SIG-M5 (cell line): Measurements from ENCODE around the gene PSEN1.
"Not testable (repeated sequence)": the region's sequence is repeated elsewhere in the genome, so short reads cannot be mapped to it uniquely, and the experiment has no call there.

Experiments used
- DNase-seq: peaks from one replicate; lab custom pipeline; 2025; lab: John Stamatoyannopoulos, UW

PSEN1 gene

GRCh38 chr14:73167727-73168126 lies 31.4 kb downstream of the PSEN1 start:
- no peak for DNase-seq

- no peak for DNase-seq
Observed at GRCh38 chr14:73168274-73168673, 32.0 kb downstream of the PSEN1 start.

GRCh38 chr14:73168691-73169090 lies 32.4 kb downstream of the PSEN1 start:
- no peak for DNase-seq

DNA sequence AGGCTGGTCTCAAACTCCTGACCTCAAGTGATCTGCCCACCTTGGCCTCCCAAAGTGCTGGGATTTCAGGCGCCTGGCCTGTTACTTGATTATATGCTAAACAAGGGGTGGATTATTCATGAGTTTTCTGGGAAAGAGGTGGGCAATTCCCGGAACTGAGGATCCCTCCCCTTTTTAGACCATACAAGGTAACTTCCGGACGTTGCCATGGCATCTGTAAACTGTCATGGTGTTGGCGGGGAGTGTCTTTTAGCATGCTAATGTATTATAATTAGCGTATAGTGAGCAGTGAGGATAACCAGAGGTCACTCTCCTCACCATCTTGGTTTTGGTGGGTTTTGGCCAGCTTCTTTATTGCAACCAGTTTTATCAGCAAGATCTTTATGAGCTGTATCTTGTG lies 33.5 kb downstream of the PSEN1 start:
- DNase-seq = not testable (repeated sequence)

DNA sequence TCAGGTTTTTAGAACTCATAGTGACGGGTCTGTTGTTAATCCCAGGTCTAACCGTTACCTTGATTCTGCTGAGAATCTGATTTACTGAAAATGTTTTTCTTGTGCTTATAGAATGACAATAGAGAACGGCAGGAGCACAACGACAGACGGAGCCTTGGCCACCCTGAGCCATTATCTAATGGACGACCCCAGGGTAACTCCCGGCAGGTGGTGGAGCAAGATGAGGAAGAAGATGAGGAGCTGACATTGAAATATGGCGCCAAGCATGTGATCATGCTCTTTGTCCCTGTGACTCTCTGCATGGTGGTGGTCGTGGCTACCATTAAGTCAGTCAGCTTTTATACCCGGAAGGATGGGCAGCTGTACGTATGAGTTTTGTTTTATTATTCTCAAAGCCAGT lies 34.4 kb downstream of the PSEN1 start:
- DNase-seq = no peak

GRCh38 chr14:73172500-73172899 lies 36.2 kb downstream of the PSEN1 start:
- DNase-seq = no peak

GRCh38 chr14:73173092-73173735 lies 36.9 kb downstream of the PSEN1 start:
- no peak for DNase-seq

DNA sequence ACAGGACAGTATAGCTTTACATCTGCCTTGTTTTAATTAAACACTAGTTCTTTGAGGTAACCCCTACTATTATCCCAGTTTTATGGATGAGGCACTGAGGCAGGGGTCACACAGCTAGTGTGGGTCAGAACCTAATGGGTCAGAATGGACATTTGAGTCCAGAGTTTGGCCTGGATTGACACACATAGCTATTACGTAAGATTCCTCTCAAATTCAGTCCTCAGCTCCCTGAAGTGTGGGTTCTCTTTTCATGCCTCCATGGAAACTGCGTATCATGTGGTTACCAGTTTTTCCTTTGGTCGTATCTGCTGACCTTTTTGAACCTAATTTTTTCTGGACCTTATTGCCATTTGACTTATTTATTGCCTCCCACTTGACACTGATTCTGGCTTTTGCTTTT lies 40.4 kb downstream of the PSEN1 start:
- no peak for DNase-seq

DNA sequence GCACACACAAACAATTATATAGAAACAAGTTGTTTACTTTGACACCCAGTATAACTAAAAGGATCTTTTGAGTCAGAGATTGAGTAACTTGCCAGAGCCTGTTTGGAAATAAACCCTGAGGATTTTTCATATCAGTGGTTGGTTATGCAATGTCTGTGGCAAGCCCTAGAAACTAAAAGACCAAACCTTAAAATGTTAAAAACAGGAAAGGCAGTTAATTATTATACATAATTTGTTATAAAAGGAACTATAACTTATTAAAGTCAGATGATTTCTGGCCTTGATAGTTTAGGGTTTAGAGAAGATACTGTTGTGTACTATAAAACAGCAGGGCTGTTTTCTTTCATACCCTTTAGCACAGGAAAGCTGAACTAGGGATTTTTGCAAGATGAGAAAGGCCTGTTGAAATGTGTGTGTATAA lies 44.1 kb downstream of the PSEN1 start:
- DNase-seq = no peak

- not testable (repeated sequence) for DNase-seq
Observed at GRCh38 chr14:73180969-73181368, 44.7 kb downstream of the PSEN1 start.

DNA sequence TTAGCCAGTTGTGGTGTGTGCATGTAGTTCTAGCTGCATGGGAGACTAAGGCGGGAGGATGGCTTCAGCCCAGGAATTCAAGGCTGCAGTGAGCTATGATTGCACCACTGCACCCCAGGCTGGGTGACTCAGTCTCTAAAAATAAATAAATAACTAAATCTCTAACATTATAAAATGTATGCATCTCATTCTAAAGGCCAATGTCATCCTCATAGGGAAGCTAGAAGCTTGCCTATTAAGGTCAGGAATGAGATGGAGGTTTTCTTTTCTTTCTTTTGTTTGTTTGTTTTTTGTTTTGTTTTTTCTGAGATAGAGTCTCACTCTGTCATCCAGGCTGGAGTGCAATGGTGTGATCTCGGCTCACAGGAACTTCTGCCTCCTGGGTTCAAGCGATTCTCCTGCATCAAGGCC lies 52.2 kb downstream of the PSEN1 start:
- DNase-seq = no peak

- DNase-seq = no peak
Observed at GRCh38 chr14:73189651-73190050, 53.3 kb downstream of the PSEN1 start.

GRCh38 chr14:73191441-73191840 lies 55.1 kb downstream of the PSEN1 start:
- DNase-seq = no peak

DNA sequence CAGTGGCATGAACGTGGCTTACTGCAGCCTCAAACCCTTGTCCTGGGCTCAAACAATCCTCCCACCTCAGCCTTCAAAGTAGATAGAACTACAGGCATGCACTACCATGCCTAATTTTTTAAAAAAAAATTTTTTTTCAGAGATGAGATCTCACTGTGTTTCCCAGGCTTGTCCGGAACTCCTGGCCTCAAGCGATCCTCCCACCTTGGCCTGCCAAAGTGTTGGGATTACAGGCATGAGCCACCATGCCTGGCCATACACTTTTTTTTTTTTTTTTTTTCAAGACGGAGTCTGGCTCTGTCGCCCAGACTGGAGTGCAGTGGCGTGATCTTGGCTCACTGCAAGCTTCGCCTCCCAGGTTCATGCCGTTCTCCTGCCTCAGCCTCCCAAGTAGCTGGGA lies 58.0 kb downstream of the PSEN1 start:
- not testable (repeated sequence) for DNase-seq

- no peak for DNase-seq
Observed at GRCh38 chr14:73198253-73198652, 61.9 kb downstream of the PSEN1 start.

DNA sequence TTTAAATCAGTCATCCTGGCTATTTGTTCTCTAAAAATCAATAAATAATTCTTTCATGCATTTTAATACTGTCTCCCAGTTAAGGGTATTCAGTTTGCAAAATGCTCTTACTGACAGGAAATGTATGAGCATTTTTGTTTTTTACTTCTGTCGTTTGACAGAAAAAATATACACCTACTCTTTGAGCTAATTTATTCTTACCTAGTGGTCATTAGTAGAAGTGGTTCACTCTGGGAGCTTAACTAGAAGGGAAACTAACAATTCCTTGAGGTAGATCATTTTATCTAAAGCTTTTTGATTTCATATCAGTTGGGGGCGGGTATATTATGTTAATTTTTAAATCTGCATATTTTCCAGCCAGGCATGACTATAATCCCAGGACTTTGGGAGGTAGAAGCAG lies 67.2 kb downstream of the PSEN1 start:
- DNase-seq = no peak

DNA sequence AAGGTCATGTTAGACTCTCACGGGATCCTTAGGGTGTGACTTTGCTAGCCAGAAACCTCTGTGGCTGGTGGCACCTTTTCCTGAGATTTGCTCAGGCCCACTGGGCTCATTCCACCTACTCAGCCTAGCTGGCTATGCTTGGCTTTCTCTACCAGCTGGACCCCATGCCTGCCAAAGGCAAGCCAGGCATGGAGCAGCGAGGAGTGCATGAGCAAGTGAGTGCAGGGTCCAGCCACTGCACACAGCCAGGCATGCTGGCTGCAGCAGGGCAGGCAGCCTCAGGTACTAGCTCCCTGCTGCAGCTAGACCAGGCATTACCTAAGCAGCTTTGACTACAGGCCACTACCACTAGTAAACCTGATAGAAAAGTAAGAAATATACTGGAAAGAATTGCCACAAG lies 71.3 kb downstream of the PSEN1 start:
- DNase-seq = no peak

DNA sequence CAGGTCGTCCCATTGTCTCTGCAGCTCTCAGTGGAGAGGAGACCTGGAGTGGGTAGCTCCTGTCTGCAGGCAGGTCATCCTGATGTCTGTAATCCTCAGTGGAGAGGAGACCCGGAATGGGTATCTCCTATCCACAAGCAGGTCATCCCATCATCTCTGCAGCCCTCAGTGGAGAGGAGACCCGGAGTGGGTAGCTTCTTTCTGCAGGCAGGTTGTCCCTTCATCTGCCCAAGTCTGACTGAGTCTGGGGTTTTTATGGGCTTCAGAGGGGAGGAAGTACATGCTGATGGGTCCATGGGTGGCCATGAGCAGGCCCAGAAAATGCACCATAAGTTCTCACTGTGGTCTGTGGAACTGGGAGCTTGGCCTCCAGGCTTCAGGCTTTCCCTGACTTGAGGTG lies 72.1 kb downstream of the PSEN1 start:
- DNase-seq = no peak

DNA sequence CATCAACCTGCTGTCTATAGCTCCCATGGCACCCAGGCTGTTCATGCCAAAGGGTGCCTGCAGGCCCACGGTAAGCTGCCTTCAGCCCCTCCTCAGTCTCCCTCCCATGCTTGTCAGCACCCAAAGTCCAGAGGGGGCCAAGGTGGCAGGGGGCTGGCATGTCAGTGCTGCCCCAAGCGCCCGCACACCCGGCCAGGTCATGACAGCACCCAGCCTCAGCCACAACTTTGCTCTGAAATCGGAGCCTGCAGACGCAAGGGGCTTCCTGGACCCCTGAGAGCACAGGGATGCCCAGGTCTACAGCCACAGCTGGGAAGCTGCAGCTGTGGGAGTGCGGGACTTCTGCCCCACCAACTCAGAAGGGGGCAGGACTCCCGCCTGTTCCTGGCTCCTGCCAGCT lies 72.5 kb downstream of the PSEN1 start:
- DNase-seq = no peak

DNA sequence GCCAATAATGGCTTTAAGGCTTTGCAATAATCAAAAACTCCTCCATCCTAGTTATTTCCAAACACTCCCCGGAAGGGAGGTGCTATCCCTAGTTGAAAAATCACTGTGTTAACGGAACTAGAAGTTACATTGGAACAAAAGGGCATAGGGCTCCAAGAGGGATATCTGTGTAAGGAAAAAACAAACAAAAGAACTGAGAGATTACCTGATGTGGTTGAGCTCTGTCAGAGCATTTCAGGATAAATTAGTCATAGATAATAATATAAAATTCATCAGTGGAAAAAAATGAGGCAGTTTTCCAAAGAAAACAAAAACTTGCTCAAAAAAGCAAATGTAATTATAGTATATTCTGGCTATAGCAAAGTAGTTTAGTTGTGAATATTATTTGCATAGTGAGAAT lies 73.6 kb downstream of the PSEN1 start:
- DNase-seq = no peak

- DNase-seq = no peak
Observed at GRCh38 chr14:73211251-73212040, 75.1 kb downstream of the PSEN1 start.

GRCh38 chr14:73216030-73216429 lies 79.7 kb downstream of the PSEN1 start:
- DNase-seq = no peak

GRCh38 chr14:73217411-73217810 lies 81.1 kb downstream of the PSEN1 start:
- DNase-seq = no peak

- no peak for DNase-seq
Observed at GRCh38 chr14:73220061-73220460, 83.8 kb downstream of the PSEN1 start.
